GM21825 (cell line): ENCODE results near the gene SYNJ2.
"Not testable (repeated sequence)": the region's sequence is repeated elsewhere in the genome, so short reads cannot be mapped to it uniquely, and the experiment has no call there.

Experiments used
- ATAC-seq: cut with Tn5 transposase; IDR thresholded peaks from one replicate; pipeline ENCODE4 v1.9.1; 2021; ENCODE audit warnings: mild to moderate bottlenecking, moderate library complexity; ENCODE audit not compliant: unreplicated experiment

Gene SYNJ2

GRCh38 chr6:157956171-157956730 lies 25.4 kb upstream of the SYNJ2 start:
- no peak for ATAC-seq

DNA sequence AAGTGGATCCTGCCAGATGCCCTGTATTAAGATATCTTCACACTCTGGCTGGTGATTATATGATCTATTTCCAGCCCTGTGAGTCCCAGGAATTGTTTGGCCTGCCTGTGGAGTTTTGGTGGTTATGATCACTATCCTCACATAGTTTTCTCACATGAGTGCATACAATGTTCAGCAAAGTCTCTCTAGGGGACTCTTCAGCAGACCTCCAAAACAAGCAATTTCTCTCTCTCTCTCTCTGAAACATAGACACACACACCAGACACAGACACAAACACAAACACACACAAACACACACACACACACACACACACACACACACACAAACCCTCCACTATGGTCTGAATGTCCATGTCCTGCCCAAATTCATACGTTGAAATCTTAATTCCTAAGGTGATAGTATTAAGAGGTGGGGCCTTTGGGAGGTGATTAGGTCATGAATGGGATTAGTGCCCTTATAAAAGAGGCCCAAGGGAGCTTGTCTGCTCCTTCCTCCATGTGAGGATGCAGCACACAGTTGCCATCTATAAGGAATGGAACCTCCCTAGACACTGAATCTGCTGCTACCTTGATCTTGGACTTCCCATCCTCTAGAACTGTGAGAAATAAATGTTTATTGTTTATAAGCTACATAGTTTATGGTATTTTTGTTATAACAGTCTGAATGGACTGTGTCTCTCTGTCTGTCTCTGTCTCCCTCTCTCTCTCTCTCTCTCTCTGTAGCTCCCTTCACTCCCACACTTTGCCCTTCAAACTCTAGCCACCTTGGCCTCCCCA lies 22.0 kb upstream of the SYNJ2 start:
- ATAC-seq: no peak

- no peak for ATAC-seq
Measured at GRCh38 chr6:157961153-157961831, 20.4 kb upstream of the SYNJ2 start.

DNA sequence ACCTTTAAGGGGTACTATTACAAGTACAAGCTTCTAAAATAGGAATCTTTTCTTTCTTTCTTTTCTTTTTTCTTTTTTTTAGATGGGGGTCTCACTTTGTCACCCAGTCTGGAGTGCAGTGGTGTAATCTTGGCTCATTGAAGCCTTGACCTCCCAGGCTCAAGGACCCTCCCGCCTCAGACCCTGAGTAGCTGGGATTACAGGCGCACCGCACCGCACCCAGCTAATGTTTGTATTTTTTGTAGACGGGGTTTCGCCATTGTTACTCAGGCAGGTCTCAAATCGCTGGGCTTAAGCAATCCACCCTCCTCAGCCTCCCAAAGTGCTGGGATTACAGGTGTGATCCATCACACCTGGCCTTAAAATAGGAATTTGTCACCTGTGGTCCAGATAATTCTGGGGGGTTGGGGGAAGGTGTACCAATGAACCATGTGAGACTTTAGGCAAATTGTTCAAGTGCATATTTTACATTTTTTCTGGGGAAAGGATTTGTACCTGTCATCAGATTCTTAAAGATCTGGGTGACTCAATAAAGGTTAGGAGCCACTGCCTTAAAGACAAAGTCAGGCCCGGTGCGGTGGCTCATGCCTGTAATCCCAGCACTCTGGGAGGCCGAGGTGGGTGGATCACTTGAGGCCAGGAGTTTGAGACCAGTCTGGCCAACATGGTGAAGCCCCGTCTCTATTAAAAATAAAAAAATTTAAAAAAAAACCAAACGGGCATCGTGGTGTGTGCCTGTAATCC lies 19.7 kb upstream of the SYNJ2 start:
- no peak for ATAC-seq

- no peak for ATAC-seq
Measured at GRCh38 chr6:157962601-157963302, 18.9 kb upstream of the SYNJ2 start.

GRCh38 chr6:157964100-157964499 lies 17.6 kb upstream of the SYNJ2 start:
- no peak for ATAC-seq

GRCh38 chr6:157965387-157965786 lies 16.3 kb upstream of the SYNJ2 start:
- ATAC-seq: no peak

- ATAC-seq: no peak
Measured at GRCh38 chr6:157966589-157966977, 15.1 kb upstream of the SYNJ2 start.

DNA sequence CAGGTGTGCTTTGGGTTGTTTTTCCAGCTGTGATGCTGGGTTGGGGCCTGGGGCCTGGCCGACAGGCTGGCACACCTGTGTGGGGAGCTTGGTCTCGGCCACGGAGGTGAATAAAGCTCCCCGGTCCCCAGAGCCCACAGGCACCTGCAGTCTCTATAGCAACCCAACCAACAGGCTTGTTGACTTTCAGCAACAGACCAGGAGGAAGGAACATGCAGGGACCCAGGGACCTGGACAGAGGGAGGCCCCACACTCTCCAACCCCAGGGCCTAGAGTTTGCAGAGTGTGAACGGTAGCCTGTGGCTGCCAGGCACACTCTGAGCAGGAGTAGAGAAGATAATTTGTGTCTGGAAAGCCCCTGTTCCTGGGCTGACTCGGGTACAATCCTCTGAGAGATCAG lies 14.6 kb upstream of the SYNJ2 start:
- no peak for ATAC-seq

GRCh38 chr6:157967486-157967885 lies 14.2 kb upstream of the SYNJ2 start:
- no peak for ATAC-seq

DNA sequence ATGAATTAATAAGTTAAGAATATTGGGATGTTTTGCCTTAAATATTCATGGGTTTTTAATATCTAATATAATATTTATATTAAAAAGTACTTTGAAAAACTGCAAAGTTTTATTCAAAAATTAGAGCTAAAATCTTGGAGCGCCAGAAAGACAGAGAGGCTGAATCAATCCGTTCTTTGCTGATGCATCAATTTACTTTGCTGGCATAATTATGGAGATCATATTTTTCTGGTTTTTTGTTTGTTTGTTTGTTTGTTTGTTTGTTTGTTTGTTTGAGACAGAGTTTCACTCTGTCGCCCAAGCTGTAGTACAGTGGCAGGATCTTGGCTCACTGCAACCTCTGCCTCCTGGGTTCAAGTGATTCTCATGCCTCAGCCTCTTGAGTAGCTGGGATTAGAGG lies 9.5 kb upstream of the SYNJ2 start:
- ATAC-seq: not testable (repeated sequence)

DNA sequence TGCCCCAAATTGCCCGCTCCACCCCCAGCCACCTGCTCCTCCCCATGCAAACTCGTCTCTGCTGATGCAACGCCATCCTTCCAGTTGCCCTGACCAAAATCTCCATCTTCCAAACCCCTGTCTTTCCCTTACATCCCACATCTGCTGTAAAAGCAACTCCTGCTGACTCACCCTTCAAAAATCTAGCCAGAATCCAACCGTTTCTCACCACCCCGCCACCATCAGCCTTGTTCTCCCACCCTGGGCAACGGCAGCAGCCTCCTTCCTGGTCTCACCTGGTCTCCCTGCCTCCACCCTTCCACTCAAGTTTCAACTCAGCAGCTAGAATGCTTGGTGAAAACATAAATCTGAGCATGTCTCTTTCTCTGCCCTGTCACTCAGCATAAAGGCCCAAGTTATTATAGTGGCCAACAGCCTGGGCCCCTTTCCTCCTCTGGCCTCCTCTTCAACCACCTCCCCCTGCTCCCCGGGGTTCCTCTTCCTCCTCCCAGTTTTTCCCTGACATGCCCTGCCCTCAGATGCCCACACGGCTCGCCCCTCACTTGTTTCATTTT lies 7.2 kb upstream of the SYNJ2 start:
- ATAC-seq: no peak

- ATAC-seq: no peak
Measured at GRCh38 chr6:157974967-157975366, 6.7 kb upstream of the SYNJ2 start.

GRCh38 chr6:157975456-157975855 lies 6.2 kb upstream of the SYNJ2 start:
- ATAC-seq: no peak

GRCh38 chr6:157976345-157977175 lies 5.1 kb upstream of the SYNJ2 start:
- ATAC-seq: no peak

GRCh38 chr6:157977176-157977804 lies 4.4 kb upstream of the SYNJ2 start:
- no peak for ATAC-seq

GRCh38 chr6:157978021-157978783 lies 3.5 kb upstream of the SYNJ2 start:
- ATAC-seq: no peak

DNA sequence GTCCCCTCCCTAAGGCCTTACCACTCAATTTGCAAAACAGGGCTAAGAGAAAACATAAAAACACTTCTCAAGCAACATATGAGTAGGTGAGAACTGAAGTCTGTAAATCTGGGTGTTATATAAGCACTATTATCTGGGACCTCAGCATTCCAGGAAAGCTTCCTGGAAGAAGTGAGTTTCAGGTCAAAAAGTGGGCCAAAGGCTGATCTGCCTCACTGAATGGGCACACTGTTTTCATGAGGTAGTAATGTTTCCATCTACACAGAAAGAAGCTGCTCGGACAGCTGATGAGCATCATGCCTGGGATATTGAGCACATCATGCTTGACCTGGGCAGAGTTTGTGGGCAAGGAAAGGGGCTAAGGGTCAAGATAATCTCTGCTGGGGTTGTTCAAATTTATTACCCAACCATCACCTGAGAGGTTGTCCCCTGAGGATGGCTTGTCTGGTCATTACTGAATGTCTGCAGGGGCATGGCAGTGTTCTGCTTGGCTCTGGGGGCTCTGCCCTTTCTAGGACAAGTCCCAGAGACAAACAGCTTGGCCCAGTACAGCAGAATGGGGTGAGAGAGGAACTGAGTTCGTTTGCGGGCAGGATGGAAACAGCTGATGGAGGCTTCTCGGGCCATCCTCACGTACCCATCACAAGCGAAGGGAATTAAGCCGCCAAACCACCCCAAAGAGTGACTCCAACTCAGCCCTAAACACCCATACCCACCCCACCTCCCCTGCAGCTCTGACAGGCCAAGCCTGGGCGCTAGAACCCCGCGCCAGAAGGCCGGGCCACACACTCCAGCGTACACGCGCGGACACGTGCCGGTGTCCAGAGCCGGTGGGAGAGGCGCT lies 1.2 kb upstream of the SYNJ2 start:
- no peak for ATAC-seq
